Kidney (tissue), 14 donors: ENCODE results near the gene GALK2. TPM values are rescaled to one million over a fixed set of nuclear protein-coding genes. Genes with fewer than 3 reads are reported as not detected.

ENCODE experiments used
- DNase-seq, 5 donors: peaks; one replicate each; pipeline ENCODE4 v3.0.0-alpha.2; 2013 to 2020
- FAIRE-seq: peaks from 2 replicates; lab custom pipeline; 2012; peaks lifted over from hg19 to GRCh38; lab: Jason Lieb, UNC
- H3K27ac ChIP-seq, 2 donors: one replicate each; pipeline ENCODE4 v1.7.0; 2013; ENCODE audit warnings: low read depth in 2 of 2, low read length in 2 of 2, inconsistent platforms in 1 of 2
- H3K27me3 ChIP-seq: one replicate; pipeline ENCODE4 v1.7.1; 2013; ENCODE audit warnings: low read length, inconsistent platforms; ENCODE audit not compliant: control insufficient read depth, insufficient read depth
- H3K36me3 ChIP-seq, 3 donors: one replicate each; pipeline versions ENCODE4 v1.7.0 to v1.7.1; 2013; ENCODE audit warnings: low read length in 3 of 3, control low read depth in 1 of 3, inconsistent platforms in 1 of 3; ENCODE audit not compliant: insufficient read depth in 3 of 3, control insufficient read depth in 2 of 3
- H3K4me1 ChIP-seq, 3 donors: one replicate each; pipeline versions ENCODE4 v1.7.0 to v1.7.1; 2013; ENCODE audit warnings: low read length in 3 of 3, inconsistent platforms in 1 of 3, low read depth in 1 of 3; ENCODE audit not compliant: control insufficient read depth in 2 of 3, insufficient read depth in 2 of 3
- H3K4me3 ChIP-seq, 3 donors: one replicate each; pipeline versions ENCODE4 v1.7.0 to v1.8.1; 2013; ENCODE audit warnings: low read length in 3 of 3, control low read depth in 1 of 3, inconsistent platforms in 1 of 3
- H3K9ac ChIP-seq, 3 donors: one replicate each; pipeline versions ENCODE4 v1.7.0 to v1.7.1; 2013; ENCODE audit warnings: low read length in 3 of 3, control low read depth in 1 of 3, inconsistent platforms in 1 of 3
- H3K9me3 ChIP-seq, 3 donors: one replicate each; pipeline versions ENCODE4 v1.7.0 to v1.7.1; 2013; ENCODE audit warnings: low read length in 3 of 3, control low read depth in 1 of 3, inconsistent platforms in 1 of 3; ENCODE audit not compliant: control insufficient read depth in 2 of 3, insufficient read depth in 1 of 3
- CTCF ChIP-seq: IDR thresholded peaks from 3 replicates; pipeline ENCODE4 v1.5.1; 2012; ENCODE audit warnings: mild to moderate bottlenecking, moderate library complexity, borderline replicate concordance; ENCODE audit not compliant: insufficient read depth; ENCODE audit errors: extremely low read depth
- intact Hi-C: fragments of 100-400 bp; cut with DNase I; formaldehyde crosslinking; loops from one replicate; pipeline ENCODE4 v1.11.1; 2022
- polyA plus RNA-seq: library from polyadenylated mRNA; stranded (reverse); fragments of 350-450 nt; fragmentation: Illumina TruSeq; extraction: RNeasy Lipid Tissue Mini Kit (QIAGEN cat#74804); gene quantifications from one replicate; pipeline ENCODE4 v1.2.3, GENCODE V29; 2014; ENCODE audit warnings: low read depth, low replicate concordance; ENCODE audit not compliant: insufficient read depth
- total RNA-seq: library from RNA; stranded (reverse); fragmentation: NEBNext Ultra II Directional; extraction: Animal tissue kit (Norgen Biotek cat#: 25700); gene quantifications from one replicate; pipeline ENCODE4 v1.2.1, GENCODE V29; 2021
- donor health status: control.
- donor health status: control.
- donor health status: control.
- donor health status: control.
- donor health status: control.
- donor health status: DM: yes; HTN: yes; CAD: no.
- donor health status: Normal renal cell carcinoma (clear cell type).

The GALK2 gene
- total and polyA plus RNA-seq, 2 donors from 2014 or later = 36.4 to 40.6 TPM

GRCh38 chr15:49189631-49190030, 19.6 kb downstream of the GALK2 start:
- FAIRE-seq (no peak), DNase-seq (no peak)
- Histone ChIP-seq H3K4me1 (peaks cover 0 to 2% (median 0%) of the 10 kb centered on the region in 3 donors), H3K9me3 (no peaks in the 10 kb centered on the region), H3K36me3 (no peaks in the 10 kb centered on the region), H3K27me3 (no peaks in the 10 kb centered on the region), H3K9ac (no peak overlapping the region), H3K4me3 (no peak overlapping the region), H3K27ac (no peak overlapping the region)
- intact Hi-C loops = no loop called here
- no peak for TF ChIP-seq CTCF

- H3K4me1 ChIP-seq = peaks cover 0 to 2% (median 0%) of the 10 kb centered on the region in 3 donors
- H3K27ac ChIP-seq = no peak overlapping the region
- H3K27me3 ChIP-seq = no peaks in the 10 kb centered on the region
- TF ChIP-seq CTCF = no peak
- no peaks in the 10 kb centered on the region for H3K9me3 ChIP-seq
- DNase-seq (no peak), FAIRE-seq (no peak)
- no peak overlapping the region for H3K4me3 ChIP-seq
- no peak overlapping the region for H3K9ac ChIP-seq
- intact Hi-C loops = no loop called here
- no peaks in the 10 kb centered on the region for H3K36me3 ChIP-seq
Measured at GRCh38 chr15:49190586-49190985, 20.5 kb downstream of the GALK2 start.

GRCh38 chr15:49191892-49192291, 21.8 kb downstream of the GALK2 start:
- no peak overlapping the region for H3K9ac ChIP-seq
- no peak overlapping the region for H3K4me3 ChIP-seq
- no peaks in the 10 kb centered on the region for H3K36me3 ChIP-seq
- DNase-seq (no peak), FAIRE-seq (no peak)
- no peak overlapping the region for H3K27ac ChIP-seq
- intact Hi-C loops = no loop called here
- H3K9me3 ChIP-seq = no peaks in the 10 kb centered on the region
- no peak for TF ChIP-seq CTCF
- no peaks in the 10 kb centered on the region for H3K27me3 ChIP-seq
- peaks cover 0 to 2% (median 0%) of the 10 kb centered on the region in 3 donors for H3K4me1 ChIP-seq

- DNase-seq (peak in 3 of 5 donors; percentile 18 to 36 (median 27)), FAIRE-seq (no peak)
- Histone ChIP-seq H3K27ac (no peak overlapping the region), H3K9ac (no peak overlapping the region), H3K27me3 (no peaks in the 10 kb centered on the region), H3K4me1 (peaks cover 0 to 12% (median 0%) of the 10 kb centered on the region in 3 donors), H3K36me3 (no peaks in the 10 kb centered on the region), H3K4me3 (no peak overlapping the region), H3K9me3 (no peaks in the 10 kb centered on the region)
- intact Hi-C loops = no loop called here
- no peak for TF ChIP-seq CTCF
Measured at GRCh38 chr15:49196856-49197255, 26.8 kb downstream of the GALK2 start.
